GF-D8 (cell line): Measurements from ENCODE around the gene PAX2.

Experiments used
- DNase-seq: peaks from one replicate; lab custom pipeline; 2025; lab: John Stamatoyannopoulos, UW

The PAX2 gene

GRCh38 chr10:100858747-100859483 is 113.5 kb downstream of the PAX2 start:
- no peak for DNase-seq

GRCh38 chr10:100859484-100859763 is 114.0 kb downstream of the PAX2 start:
- no peak for DNase-seq

- DNase-seq: no peak
Measured at GRCh38 chr10:100863433-100863832, 118.1 kb downstream of the PAX2 start.

GRCh38 chr10:100864036-100864885 is 118.9 kb downstream of the PAX2 start:
- DNase-seq: no peak

GRCh38 chr10:100864978-100865377 is 119.6 kb downstream of the PAX2 start:
- no peak for DNase-seq

- DNase-seq: no peak
Measured at GRCh38 chr10:100866010-100866409, 120.6 kb downstream of the PAX2 start.

- DNase-seq: no peak
Measured at GRCh38 chr10:100866575-100867098, 121.3 kb downstream of the PAX2 start.

GRCh38 chr10:100867261-100867963 is 122.0 kb downstream of the PAX2 start:
- DNase-seq: no peak

- no peak for DNase-seq
Measured at GRCh38 chr10:100868382-100868781, 123.0 kb downstream of the PAX2 start.

GRCh38 chr10:100869399-100869798 is 124.0 kb downstream of the PAX2 start:
- no peak for DNase-seq

- DNase-seq: no peak
Measured at GRCh38 chr10:100872034-100872791, 126.8 kb downstream of the PAX2 start.

GRCh38 chr10:100873146-100873826 is 127.9 kb downstream of the PAX2 start:
- no peak for DNase-seq

- DNase-seq: no peak
Measured at GRCh38 chr10:100873827-100874326, 128.5 kb downstream of the PAX2 start.

GRCh38 chr10:100874702-100875483 is 129.5 kb downstream of the PAX2 start:
- no peak for DNase-seq

GRCh38 chr10:100875484-100876166 is 130.2 kb downstream of the PAX2 start:
- DNase-seq: no peak

- no peak for DNase-seq
Measured at GRCh38 chr10:100876585-100877460, 131.4 kb downstream of the PAX2 start.

GRCh38 chr10:100877461-100877850 is 132.1 kb downstream of the PAX2 start:
- no peak for DNase-seq

GRCh38 chr10:100878291-100878910 is 133.0 kb downstream of the PAX2 start:
- peak; percentile 26 for DNase-seq
